ENCODE results near the gene SH3BP4.

Gene SH3BP4

DNA sequence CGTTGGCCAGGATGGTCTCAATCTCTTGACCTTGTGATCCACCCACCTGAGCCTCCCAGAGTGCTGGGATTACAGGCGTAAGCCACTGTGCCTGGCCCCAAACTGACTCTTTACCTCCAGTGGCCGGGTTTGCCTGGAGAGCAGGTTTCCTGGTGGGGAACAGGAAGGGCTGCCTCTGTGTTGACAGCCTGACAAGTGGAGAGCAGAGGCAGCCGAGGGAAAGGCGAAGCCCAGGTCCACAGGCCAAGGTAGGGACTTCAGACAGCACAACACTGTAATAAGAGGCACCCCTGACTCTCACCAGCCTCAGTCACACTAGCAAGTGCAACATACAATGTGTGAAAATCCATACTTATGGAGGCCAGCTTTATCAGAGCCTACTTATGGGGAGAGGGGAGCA is 16.5 kb upstream of the SH3BP4 start:
- Histone ChIP-seq H3K9ac (ENCODE audit: low read length) (no peak overlapping the region), H3K4me3 (ENCODE audit: low read length) (no peak overlapping the region), H3K4me2 (ENCODE audit: low read length) (no peak overlapping the region), H4K20me1 (ENCODE audit: insufficient read depth, low read length) (no peaks in the 10 kb centered on the region), H3K27me3 (ENCODE audit: low read depth, low read length) (no peaks in the 10 kb centered on the region), H2AFZ (ENCODE audit: low read depth, low read length) (no peak overlapping the region), H3K79me2 (ENCODE audit: low read length) (no peaks in the 10 kb centered on the region), H3K36me3 (replicated peaks; ENCODE audit: low read depth, low read length) (no peaks in the 10 kb centered on the region), H3K27ac (ENCODE audit: low read length) (no peak overlapping the region), H3K4me1 (ENCODE audit: low read length) (no peaks in the 10 kb centered on the region), H3K9me3 (ENCODE audit: insufficient read depth, low read length) (no peaks in the 10 kb centered on the region)
- TF ChIP-seq EZH2phosphoT487 (IDR thresholded peaks at IDR 0.05; ENCODE audit: low read depth): no peak
- TF ChIP-seq, protein P1, sequence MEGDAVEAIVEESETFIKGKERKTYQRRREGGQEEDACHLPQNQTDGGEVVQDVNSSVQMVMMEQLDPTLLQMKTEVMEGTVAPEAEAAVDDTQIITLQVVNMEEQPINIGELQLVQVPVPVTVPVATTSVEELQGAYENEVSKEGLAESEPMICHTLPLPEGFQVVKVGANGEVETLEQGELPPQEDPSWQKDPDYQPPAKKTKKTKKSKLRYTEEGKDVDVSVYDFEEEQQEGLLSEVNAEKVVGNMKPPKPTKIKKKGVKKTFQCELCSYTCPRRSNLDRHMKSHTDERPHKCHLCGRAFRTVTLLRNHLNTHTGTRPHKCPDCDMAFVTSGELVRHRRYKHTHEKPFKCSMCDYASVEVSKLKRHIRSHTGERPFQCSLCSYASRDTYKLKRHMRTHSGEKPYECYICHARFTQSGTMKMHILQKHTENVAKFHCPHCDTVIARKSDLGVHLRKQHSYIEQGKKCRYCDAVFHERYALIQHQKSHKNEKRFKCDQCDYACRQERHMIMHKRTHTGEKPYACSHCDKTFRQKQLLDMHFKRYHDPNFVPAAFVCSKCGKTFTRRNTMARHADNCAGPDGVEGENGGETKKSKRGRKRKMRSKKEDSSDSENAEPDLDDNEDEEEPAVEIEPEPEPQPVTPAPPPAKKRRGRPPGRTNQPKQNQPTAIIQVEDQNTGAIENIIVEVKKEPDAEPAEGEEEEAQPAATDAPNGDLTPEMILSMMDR (IDR thresholded peaks at IDR 0.05; ENCODE audit: low read depth, low read length): no peak

DNA sequence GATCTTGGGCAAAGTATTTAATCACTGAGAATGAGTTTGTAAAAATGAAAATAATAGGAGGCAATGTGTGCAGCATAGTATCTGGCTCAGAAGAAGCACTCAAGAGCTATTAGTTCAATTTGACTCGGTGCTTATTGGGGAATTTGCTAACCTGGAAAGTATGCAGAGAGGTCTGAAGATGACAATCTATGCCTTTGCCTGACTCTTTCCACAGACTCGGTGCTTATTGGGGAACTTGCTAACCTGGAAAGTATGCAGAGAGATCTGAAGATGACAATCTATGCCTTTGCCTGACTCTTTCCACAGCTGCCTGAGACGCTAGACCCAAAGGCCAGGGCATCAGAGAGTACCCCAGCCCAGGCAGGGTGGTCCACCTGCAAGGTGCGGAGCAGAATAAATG is 12.2 kb upstream of the SH3BP4 start:
- H3K4me3 ChIP-seq (ENCODE audit: low read length): no peak overlapping the region
- H3K4me2 ChIP-seq (ENCODE audit: low read length): no peak overlapping the region
- no peak for TF ChIP-seq EZH2phosphoT487 (IDR thresholded peaks at IDR 0.05; ENCODE audit: low read depth)
- H3K27me3 ChIP-seq (ENCODE audit: low read depth, low read length): no peaks in the 10 kb centered on the region
- H3K27ac ChIP-seq (ENCODE audit: low read length): no peak overlapping the region
- H3K9ac ChIP-seq (ENCODE audit: low read length): no peak overlapping the region
- H2AFZ ChIP-seq (ENCODE audit: low read depth, low read length): no peak overlapping the region
- no peaks in the 10 kb centered on the region for H4K20me1 ChIP-seq (ENCODE audit: insufficient read depth, low read length)
- no peaks in the 10 kb centered on the region for H3K36me3 ChIP-seq (replicated peaks; ENCODE audit: low read depth, low read length)
- no peaks in the 10 kb centered on the region for H3K4me1 ChIP-seq (ENCODE audit: low read length)
- H3K79me2 ChIP-seq (ENCODE audit: low read length): no peaks in the 10 kb centered on the region
- no peaks in the 10 kb centered on the region for H3K9me3 ChIP-seq (ENCODE audit: insufficient read depth, low read length)

DNA sequence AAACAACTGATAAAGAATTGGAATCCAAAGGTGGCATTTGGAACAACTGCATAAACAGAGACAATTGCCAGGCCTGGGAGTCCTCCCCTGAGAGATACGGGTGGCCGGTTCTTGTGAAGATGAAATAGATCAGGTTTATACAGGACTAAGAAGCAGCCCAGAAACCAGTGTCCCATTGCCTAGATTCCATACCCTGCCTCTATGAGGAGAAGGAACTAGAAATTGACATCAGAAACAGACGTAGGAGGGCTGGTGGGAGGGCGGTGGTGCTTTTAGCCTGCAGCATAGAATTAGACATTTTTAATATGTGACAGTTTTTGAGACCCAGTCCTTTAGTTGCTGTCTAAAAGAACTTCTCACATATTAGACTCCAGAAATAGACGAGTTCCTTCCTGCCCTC is 11.8 kb upstream of the SH3BP4 start:
- Histone ChIP-seq H3K4me3 (ENCODE audit: low read length) (no peak overlapping the region), H4K20me1 (ENCODE audit: insufficient read depth, low read length) (no peaks in the 10 kb centered on the region), H3K4me2 (ENCODE audit: low read length) (no peak overlapping the region), H3K9me3 (ENCODE audit: insufficient read depth, low read length) (no peaks in the 10 kb centered on the region), H3K9ac (ENCODE audit: low read length) (no peak overlapping the region), H3K27ac (ENCODE audit: low read length) (no peak overlapping the region), H3K36me3 (replicated peaks; ENCODE audit: low read depth, low read length) (no peaks in the 10 kb centered on the region), H3K27me3 (ENCODE audit: low read depth, low read length) (no peaks in the 10 kb centered on the region), H2AFZ (ENCODE audit: low read depth, low read length) (no peak overlapping the region), H3K4me1 (ENCODE audit: low read length) (no peaks in the 10 kb centered on the region), H3K79me2 (ENCODE audit: low read length) (no peaks in the 10 kb centered on the region)
- no peak for TF ChIP-seq EZH2phosphoT487 (IDR thresholded peaks at IDR 0.05; ENCODE audit: low read depth)
- TF ChIP-seq, protein P1 (IDR thresholded peaks at IDR 0.05; ENCODE audit: low read depth, low read length): no peak

DNA sequence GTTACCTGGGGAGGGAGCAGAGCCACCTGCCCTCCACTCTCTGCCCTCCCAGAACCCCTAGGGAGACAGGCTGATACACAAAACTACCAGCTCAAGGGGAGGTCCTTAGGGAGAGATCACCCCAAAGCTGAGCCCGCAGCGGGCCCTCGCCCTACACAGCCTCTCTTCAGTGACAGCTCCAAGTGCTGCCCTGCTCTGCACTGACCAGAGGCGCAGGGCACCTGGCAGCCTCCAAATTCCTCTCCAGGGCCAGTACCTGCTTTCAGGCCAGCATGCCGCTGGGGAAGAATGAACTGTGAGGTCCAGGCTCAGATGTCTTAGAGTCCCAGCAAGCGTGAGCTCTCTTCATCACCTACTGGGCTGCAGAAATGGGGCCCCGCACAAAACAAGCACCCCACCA is 11.3 kb upstream of the SH3BP4 start:
- no peaks in the 10 kb centered on the region for H3K4me1 ChIP-seq (ENCODE audit: low read length)
- H3K4me2 ChIP-seq (ENCODE audit: low read length): no peak overlapping the region
- no peaks in the 10 kb centered on the region for H3K9me3 ChIP-seq (ENCODE audit: insufficient read depth, low read length)
- TF ChIP-seq, protein P1 (IDR thresholded peaks at IDR 0.05; ENCODE audit: low read depth, low read length): no peak
- no peak for TF ChIP-seq EZH2phosphoT487 (IDR thresholded peaks at IDR 0.05; ENCODE audit: low read depth)
- H3K4me3 ChIP-seq (ENCODE audit: low read length): no peak overlapping the region
- no peak overlapping the region for H3K9ac ChIP-seq (ENCODE audit: low read length)
- H4K20me1 ChIP-seq (ENCODE audit: insufficient read depth, low read length): no peaks in the 10 kb centered on the region
- H3K27ac ChIP-seq (ENCODE audit: low read length): no peak overlapping the region
- H3K79me2 ChIP-seq (ENCODE audit: low read length): no peaks in the 10 kb centered on the region
- H3K27me3 ChIP-seq (ENCODE audit: low read depth, low read length): no peaks in the 10 kb centered on the region
- H2AFZ ChIP-seq (ENCODE audit: low read depth, low read length): no peak overlapping the region
- H3K36me3 ChIP-seq (replicated peaks; ENCODE audit: low read depth, low read length): no peaks in the 10 kb centered on the region
